ENCODE data around the gene ITCH.
"Not testable (repeated sequence)": the region's sequence is repeated elsewhere in the genome, so short reads cannot be mapped to it uniquely, and the experiment has no call there.

Gene ITCH

GRCh38 chr20:34343458-34344211, 19.4 kb upstream of the ITCH start:
- no peak for DNase-seq (ENCODE audit: low read depth in 2 of 2)

- no peak for DNase-seq (ENCODE audit: low read depth in 2 of 2)
Observed at GRCh38 chr20:34344238-34344637, 18.8 kb upstream of the ITCH start.

DNA sequence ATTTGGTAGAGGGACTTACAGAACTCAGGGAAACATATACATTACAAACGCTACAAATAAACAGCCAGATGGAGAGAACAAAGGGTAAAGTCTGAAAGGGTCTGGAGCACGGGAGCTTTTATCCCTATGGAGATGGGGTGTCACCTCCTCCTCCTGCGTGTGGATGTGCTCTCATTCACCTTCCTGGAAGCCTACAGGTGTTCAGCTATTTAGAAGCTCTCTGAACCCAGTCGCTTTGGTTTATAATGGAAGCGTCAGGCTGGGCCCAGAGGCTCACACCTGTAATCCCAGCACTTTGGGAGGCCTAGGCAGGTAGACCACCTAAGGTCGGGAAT, 17.7 kb upstream of the ITCH start:
- no peak for DNase-seq (ENCODE audit: low read depth in 2 of 2)

DNA sequence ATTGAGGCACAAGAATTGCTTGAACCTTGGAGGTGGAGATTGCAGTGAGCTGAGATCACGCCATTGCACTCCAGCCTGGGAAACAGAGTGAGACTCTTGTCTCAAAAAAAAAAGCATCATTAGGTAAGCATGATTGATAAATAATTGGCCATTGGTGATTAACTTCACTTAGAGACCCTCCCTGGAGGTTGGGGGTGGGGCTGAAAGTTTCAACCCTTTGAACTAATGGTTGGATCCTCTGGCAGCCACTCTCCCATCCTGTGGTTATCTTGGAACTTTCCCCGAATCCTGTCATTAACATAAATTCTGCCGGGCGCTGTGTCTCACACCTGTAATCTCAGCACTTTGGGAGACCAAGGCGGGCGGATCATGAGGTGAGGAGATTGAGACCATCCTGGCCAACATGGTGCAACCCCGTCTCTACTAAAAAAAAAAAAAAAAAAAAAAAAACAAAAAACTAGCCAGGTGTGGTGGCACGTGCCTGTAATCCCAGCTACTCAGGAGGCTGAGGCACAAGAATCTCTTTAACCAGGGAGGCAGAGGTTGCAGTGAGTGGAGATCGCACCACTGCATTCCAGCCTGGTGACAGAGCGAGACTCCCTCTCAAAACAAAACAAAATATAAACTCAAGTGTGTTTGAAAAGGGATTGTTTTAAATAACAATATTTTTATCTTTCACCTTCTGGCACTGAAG, 17.1 kb upstream of the ITCH start:
- DNase-seq (ENCODE audit: low read depth in 2 of 2) = not testable (repeated sequence)

DNA sequence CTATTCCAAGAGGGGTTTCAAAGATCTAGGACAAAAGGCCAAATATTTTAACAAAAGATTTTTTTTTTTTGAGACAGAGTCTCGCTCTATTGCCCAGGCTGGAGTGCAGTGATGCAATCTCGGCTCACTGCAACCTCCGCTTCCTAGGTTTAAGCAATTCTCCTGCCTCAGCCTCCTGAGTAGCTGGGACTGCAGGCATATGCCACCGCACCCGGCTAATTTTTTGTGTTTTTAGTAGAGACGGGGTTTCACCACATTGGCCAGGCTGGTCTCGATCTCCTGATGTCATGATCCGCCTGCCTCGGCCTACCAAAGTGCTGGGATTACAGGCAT, 16.6 kb upstream of the ITCH start:
- DNase-seq (ENCODE audit: low read depth in 2 of 2) = not testable (repeated sequence)

DNA sequence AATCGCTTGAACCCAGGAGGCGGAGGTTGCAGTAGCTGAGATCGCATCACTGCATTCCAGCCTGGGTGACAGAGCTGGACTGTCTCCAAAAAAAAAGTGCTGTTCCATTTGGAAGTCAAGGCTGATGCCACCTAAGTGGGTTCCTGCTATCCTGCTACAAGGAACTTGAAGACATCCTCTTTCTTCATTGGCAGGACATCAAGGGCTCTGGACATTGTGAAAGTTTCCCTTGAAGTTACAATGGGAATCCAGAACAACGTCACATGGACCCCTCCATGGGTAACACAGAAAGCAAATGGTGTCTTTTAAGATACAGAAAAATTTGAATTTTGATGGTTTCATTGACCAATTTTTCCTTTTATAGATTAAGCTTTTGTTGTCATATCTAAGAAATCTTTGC, 15.5 kb upstream of the ITCH start:
- no peak for DNase-seq (ENCODE audit: low read depth in 2 of 2)

DNA sequence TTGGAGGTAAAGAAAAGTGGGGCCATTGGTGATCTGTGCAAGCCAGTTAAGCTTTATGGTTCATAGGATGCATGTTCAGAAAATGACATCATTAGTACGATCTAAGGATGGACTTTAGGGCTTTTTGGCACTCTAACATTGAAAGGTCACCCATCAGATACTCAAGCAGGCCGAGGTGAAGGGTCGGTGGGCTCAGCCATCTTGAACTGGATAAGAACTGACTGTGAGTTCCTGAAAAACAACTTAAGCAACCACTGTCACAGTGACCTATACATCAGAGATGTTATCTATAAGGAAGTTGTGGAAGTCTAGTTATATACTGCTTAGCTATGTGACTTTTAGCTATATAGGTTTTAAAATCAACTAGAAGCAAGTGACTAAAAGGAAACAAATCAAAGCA, 13.0 kb upstream of the ITCH start:
- DNase-seq (ENCODE audit: low read depth in 2 of 2) = no peak

GRCh38 chr20:34353467-34353866, 9.6 kb upstream of the ITCH start:
- DNase-seq (ENCODE audit: low read depth in 2 of 2) = not testable (repeated sequence)

- no peak for DNase-seq (ENCODE audit: low read depth in 2 of 2)
Observed at GRCh38 chr20:34355427-34355826, 7.6 kb upstream of the ITCH start.

- not testable (repeated sequence) for DNase-seq (ENCODE audit: low read depth in 2 of 2)
Observed at GRCh38 chr20:34359729-34360128, 3.3 kb upstream of the ITCH start.

GRCh38 chr20:34362502-34363061, 491 bp upstream of the ITCH start:
- DNase-seq (ENCODE audit: low read depth in 2 of 2) = no peak

DNA sequence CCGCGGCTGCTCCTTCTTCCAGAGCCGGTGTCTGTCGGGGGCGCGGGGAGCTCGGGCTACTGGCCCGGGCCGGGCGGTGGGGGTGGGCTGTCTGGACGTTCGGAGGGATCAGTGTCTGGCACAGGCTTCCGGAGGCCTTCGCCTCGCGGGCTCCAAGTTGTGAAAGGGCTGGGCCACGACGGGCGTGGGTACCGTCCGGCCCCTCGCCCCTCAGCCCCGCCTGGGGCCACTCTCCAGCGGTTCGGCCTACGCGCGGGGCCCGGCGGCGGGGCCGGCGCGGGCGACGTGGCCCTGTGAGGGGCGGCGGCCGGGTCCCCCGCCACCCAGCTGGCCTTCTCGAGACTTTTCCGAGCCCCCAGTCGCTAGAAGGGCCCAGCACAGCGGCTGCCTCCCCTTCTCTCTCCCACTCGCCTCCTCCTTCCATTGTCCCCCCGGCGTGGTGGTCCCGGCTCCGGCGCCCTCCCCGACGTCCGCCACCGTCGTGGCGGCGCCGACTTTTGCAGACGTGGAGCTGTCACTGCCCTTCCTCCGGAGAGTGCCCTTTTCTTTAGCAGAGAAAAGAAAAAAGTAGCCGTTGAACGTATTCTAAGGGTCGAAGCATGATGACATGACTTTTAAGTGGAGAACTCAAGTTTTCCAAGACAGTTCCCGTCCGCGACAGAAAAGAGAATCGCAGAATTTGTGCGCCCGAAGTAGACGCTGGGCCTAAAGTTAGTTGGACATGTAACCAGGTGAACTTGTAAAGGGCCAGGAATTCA, 571 bp downstream of the ITCH start:
- no peak for DNase-seq (ENCODE audit: low read depth in 2 of 2)

- no peak for DNase-seq (ENCODE audit: low read depth in 2 of 2)
Observed at GRCh38 chr20:34364223-34364506, 1.1 kb downstream of the ITCH start.

DNA sequence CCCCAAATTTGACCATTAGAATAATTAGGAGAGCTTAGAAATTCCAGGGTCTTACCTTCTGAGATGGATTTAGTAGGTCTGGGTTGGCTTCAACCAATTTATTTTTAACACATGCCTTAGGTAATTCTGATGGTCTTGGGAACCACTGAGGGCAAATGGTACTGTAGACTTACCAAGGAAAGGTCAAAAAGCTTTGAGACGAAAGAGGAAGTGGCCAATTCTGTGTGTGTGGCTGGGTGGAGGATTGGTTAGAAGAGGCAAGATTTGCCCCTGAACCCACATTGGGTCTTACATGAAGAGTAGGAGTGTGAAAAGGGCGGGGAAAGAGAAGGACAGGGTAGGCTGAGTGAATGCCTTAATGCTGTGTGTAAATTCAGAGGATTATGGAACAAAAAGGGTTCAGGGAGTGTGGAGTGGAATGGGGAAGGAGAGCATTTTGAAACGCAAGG, 2.7 kb downstream of the ITCH start:
- no peak for DNase-seq (ENCODE audit: low read depth in 2 of 2)

- DNase-seq (ENCODE audit: low read depth in 2 of 2) = no peak
Observed at GRCh38 chr20:34367155-34367554, 4.1 kb downstream of the ITCH start.

DNA sequence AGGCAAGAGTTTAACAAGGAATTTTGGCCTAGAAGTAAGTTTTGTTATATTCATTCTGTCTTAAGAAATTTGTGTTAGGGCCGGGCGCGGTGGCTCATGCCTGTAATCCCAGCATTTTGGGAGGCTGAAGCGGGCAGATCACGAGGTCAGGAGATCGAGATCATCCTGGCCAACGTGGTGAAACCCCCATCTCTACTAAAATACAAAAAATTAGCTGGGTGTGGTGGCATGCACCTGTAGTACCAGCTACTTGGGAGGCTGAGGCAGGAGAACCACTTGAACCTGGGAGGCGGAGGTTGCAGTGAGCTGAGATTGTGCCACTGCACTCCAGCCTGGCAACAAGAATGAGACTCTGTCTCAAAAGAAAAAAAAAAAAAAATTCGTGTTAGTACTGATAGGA, 4.8 kb downstream of the ITCH start:
- not testable (repeated sequence) for DNase-seq (ENCODE audit: low read depth in 2 of 2)

DNA sequence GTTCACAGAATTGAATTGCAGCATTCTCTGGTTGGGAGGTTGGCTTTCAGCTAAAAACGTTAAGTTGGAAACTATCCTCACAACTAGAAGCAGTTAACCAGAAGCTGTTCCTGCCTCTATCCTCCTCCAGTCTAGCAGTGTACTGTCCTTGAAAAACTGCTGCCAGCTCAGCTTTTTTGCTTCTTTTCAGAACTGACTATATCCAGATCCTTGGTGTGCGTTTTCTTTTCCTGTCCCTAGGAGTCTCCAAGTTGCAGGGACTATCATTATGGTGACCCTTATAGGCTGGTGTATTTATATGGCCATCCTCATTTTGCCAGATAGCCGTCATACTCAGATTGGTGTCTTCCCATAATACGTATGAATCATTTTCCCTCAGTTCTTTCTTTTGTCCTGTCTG, 5.5 kb downstream of the ITCH start:
- DNase-seq (ENCODE audit: low read depth in 2 of 2) = no peak

- DNase-seq (ENCODE audit: low read depth in 2 of 2) = no peak
Observed at GRCh38 chr20:34369265-34369664, 6.2 kb downstream of the ITCH start.

- DNase-seq (ENCODE audit: low read depth in 2 of 2) = no peak
Observed at GRCh38 chr20:34370062-34370461, 7.0 kb downstream of the ITCH start.

- DNase-seq (ENCODE audit: low read depth in 2 of 2) = no peak
Observed at GRCh38 chr20:34373445-34373844, 10.4 kb downstream of the ITCH start.

DNA sequence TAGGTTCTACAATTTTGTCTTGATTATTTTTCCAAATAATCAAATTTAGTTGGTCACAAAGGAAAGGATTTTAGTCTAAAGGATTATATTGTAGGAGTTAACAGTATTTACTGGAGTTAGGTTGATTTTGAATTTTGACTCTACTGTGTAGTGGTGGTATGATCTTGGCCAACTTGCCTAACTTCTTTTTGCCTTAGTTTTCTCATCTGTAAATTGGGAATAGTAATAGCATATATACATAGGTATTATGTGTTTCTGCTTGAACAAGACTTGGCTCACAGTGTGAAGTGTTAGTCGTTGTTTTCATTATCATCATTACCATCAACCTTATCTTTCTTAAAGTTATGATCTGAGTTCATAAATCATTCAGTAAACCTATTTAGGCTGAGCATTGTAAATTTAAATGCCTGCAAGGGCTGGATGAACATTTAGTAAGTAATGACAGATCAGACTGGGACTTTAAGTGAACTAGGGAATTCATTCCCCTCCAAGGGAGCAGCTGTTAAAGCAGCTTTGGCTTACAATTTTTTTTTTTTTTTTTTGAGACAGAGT, 11.2 kb downstream of the ITCH start:
- DNase-seq (ENCODE audit: low read depth in 2 of 2) = no peak

DNA sequence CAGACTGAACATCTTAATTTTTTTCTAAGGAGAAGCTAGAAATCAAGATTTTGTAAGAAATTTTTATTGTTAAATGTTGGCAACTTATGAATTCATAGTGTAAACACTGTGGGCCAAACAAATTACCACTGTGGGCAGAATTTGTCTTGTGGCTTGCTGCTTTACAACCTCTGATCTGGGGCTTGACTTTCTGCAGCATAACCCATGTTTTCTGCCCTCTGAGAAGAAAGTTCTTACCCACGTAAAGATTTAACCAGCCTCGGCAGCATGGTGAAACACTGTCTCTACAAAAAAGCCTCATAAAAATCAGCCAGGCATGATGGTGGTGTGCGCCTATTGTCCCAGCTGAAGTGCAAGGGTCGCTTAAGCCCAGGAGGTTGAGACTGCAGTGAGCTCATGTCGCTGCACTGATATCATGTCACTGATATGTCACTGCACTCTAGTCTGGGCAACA, 12.9 kb downstream of the ITCH start:
- DNase-seq (ENCODE audit: low read depth in 2 of 2) = no peak
